ENCODE measurements around the gene PGLYRP2.

The PGLYRP2 gene

GRCh38 chr19:15430526-15431120, 48.7 kb downstream of the PGLYRP2 start:
- Histone ChIP-seq H3K9ac (ENCODE audit: low read length) (peak overlapping the region; percentile 68; the same call in 1 of the 2 replicates), H3K4me3 (ENCODE audit: low read length) (0 out of 2 replicates have a peak overlapping the region, but pooled peaks have one; percentile 87), H4K20me1 (ENCODE audit: insufficient read depth, low read length) (no peaks in the 10 kb centered on the region), H3K9me3 (replicated peaks; ENCODE audit: insufficient read depth, low read length) (no peaks in the 10 kb centered on the region), H3K36me3 (replicated peaks; ENCODE audit: insufficient read depth, low read length) (peaks cover 4% of the 10 kb centered on the region; the same call in 1 of the 2 replicates), H2AFZ (ENCODE audit: low read length) (no peak overlapping the region), H3K4me1 (ENCODE audit: low read length) (peaks cover 14% of the 10 kb centered on the region), H3K27ac (ENCODE audit: low read length) (no peak overlapping the region), H3K27me3 (replicated peaks; ENCODE audit: insufficient read depth, low read length) (no peaks in the 10 kb centered on the region), H3K4me2 (ENCODE audit: low read depth, low read length) (peak overlapping the region; percentile 80; the same call in 1 of the 2 replicates), H3K9me2 (replicated peaks; ENCODE audit: insufficient read depth, low read length) (no peaks in the 10 kb centered on the region), H3K79me2 (ENCODE audit: low read length) (peaks cover 46% of the 10 kb centered on the region), H3F3A (ENCODE audit: insufficient read depth, low read length) (peaks cover 4% of the 10 kb centered on the region; the same call in 1 of the 2 replicates)
- DNase-seq: no peak
- TF ChIP-seq EZH2phosphoT487 (IDR thresholded peaks at IDR 0.05; ENCODE audit: low read length) (no peak), EZH2 (optimal IDR thresholded peaks at IDR 0.05; ENCODE audit: low read depth, low read length) (no peak), CTCF (IDR thresholded peaks at IDR 0.05; ENCODE audit: low read length) (no peak)

GRCh38 chr19:15429825-15430467, 49.4 kb downstream of the PGLYRP2 start:
- Histone ChIP-seq H3K79me2 (ENCODE audit: low read length) (peaks cover 46% of the 10 kb centered on the region), H3K4me2 (ENCODE audit: low read depth, low read length) (no peak overlapping the region), H3K9ac (ENCODE audit: low read length) (no peak overlapping the region), H2AFZ (ENCODE audit: low read length) (no peak overlapping the region), H3K4me3 (ENCODE audit: low read length) (no peak overlapping the region), H4K20me1 (ENCODE audit: insufficient read depth, low read length) (no peaks in the 10 kb centered on the region), H3K4me1 (ENCODE audit: low read length) (peaks cover 14% of the 10 kb centered on the region), H3K36me3 (replicated peaks; ENCODE audit: insufficient read depth, low read length) (peaks cover 4% of the 10 kb centered on the region; the same call in 1 of the 2 replicates), H3K9me2 (replicated peaks; ENCODE audit: insufficient read depth, low read length) (no peaks in the 10 kb centered on the region), H3K27me3 (replicated peaks; ENCODE audit: insufficient read depth, low read length) (no peaks in the 10 kb centered on the region), H3K27ac (ENCODE audit: low read length) (no peak overlapping the region), H3K9me3 (replicated peaks; ENCODE audit: insufficient read depth, low read length) (no peaks in the 10 kb centered on the region), H3F3A (ENCODE audit: insufficient read depth, low read length) (peaks cover 4% of the 10 kb centered on the region; the same call in 1 of the 2 replicates)
- no peak for DNase-seq
- no peak for TF ChIP-seq EZH2phosphoT487 (IDR thresholded peaks at IDR 0.05; ENCODE audit: low read length)
- TF ChIP-seq CTCF (IDR thresholded peaks at IDR 0.05; ENCODE audit: low read length): no peak
- TF ChIP-seq EZH2 (optimal IDR thresholded peaks at IDR 0.05; ENCODE audit: low read depth, low read length): no peak

GRCh38 chr19:15428956-15429824, 50.1 kb downstream of the PGLYRP2 start:
- peaks cover 4% of the 10 kb centered on the region; the same call in 1 of the 2 replicates for H3K36me3 ChIP-seq (replicated peaks; ENCODE audit: insufficient read depth, low read length)

More at GRCh38 chr19:15428956-15429824, 50.1 kb downstream of the PGLYRP2 start:
- no peaks in the 10 kb centered on the region for H3K9me2 ChIP-seq (replicated peaks; ENCODE audit: insufficient read depth, low read length)
- no peak overlapping the region for H3K9ac ChIP-seq (ENCODE audit: low read length)
- H4K20me1 ChIP-seq (ENCODE audit: insufficient read depth, low read length): no peaks in the 10 kb centered on the region
- DNase-seq: no peak
- TF ChIP-seq EZH2phosphoT487 (IDR thresholded peaks at IDR 0.05; ENCODE audit: low read length) (no peak), EZH2 (optimal IDR thresholded peaks at IDR 0.05; ENCODE audit: low read depth, low read length) (no peak), CTCF (IDR thresholded peaks at IDR 0.05; ENCODE audit: low read length) (no peak)
- H3K4me3 ChIP-seq (ENCODE audit: low read length): no peak overlapping the region
- no peak overlapping the region for H3K27ac ChIP-seq (ENCODE audit: low read length)
- no peaks in the 10 kb centered on the region for H3K9me3 ChIP-seq (replicated peaks; ENCODE audit: insufficient read depth, low read length)
- no peaks in the 10 kb centered on the region for H3K27me3 ChIP-seq (replicated peaks; ENCODE audit: insufficient read depth, low read length)
- peaks cover 46% of the 10 kb centered on the region for H3K79me2 ChIP-seq (ENCODE audit: low read length)
- H3K4me1 ChIP-seq (ENCODE audit: low read length): peaks cover 14% of the 10 kb centered on the region
- no peak overlapping the region for H2AFZ ChIP-seq (ENCODE audit: low read length)
- peaks cover 4% of the 10 kb centered on the region; the same call in 1 of the 2 replicates for H3F3A ChIP-seq (ENCODE audit: insufficient read depth, low read length)
- no peak overlapping the region for H3K4me2 ChIP-seq (ENCODE audit: low read depth, low read length)

Data from MM.1S (cell line).